ENCODE results near the gene PTPRN2.

DNA sequence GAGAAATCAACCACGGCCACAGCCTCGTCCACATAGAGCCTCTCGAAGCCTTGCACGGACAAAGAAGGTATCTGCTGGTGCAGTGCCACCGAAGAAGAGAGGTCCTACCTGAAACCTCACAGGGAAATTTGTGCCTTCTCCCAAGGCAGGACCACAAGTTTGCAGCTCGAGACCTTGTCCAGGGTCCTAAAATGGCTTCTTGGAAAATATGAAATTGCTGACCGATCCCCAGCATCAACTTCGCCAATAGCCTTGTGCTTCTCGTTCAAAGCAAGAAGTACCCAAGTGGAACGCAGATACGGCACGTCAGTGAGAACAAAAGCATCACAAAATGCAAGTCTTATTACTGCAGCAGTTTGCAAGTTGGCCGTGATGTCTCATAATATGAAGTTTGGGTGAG lies 24.6 kb downstream of the PTPRN2 start:
- TF ChIP-seq, protein P1, sequence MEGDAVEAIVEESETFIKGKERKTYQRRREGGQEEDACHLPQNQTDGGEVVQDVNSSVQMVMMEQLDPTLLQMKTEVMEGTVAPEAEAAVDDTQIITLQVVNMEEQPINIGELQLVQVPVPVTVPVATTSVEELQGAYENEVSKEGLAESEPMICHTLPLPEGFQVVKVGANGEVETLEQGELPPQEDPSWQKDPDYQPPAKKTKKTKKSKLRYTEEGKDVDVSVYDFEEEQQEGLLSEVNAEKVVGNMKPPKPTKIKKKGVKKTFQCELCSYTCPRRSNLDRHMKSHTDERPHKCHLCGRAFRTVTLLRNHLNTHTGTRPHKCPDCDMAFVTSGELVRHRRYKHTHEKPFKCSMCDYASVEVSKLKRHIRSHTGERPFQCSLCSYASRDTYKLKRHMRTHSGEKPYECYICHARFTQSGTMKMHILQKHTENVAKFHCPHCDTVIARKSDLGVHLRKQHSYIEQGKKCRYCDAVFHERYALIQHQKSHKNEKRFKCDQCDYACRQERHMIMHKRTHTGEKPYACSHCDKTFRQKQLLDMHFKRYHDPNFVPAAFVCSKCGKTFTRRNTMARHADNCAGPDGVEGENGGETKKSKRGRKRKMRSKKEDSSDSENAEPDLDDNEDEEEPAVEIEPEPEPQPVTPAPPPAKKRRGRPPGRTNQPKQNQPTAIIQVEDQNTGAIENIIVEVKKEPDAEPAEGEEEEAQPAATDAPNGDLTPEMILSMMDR (IDR thresholded peaks at IDR 0.05): no peak
- no peak for TF ChIP-seq POLR2A (IDR thresholded peaks at IDR 0.05)
- TF ChIP-seq EP300 (IDR thresholded peaks at IDR 0.05): no peak
